ENCODE measurements around the gene CHCHD3.

DNA sequence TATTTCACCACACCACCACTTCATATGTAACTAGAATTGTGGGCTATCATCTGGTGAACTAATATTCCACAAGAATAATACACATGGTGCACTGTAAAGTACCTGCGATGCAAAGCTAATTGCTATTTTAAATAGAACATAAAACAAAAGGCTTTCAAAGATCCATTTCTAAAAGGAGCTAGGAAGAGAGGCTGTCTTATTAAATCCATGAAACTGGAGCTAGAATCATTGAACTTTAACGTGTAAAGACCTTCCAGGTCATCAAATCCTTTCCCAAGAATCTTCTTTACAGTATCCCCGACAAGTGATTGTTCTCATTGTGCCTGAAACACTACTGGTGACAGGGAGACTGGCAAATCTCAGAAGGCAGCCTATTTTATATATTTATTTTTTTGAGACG lies 224.9 kb downstream of the CHCHD3 start:
- TF ChIP-seq, protein P1, sequence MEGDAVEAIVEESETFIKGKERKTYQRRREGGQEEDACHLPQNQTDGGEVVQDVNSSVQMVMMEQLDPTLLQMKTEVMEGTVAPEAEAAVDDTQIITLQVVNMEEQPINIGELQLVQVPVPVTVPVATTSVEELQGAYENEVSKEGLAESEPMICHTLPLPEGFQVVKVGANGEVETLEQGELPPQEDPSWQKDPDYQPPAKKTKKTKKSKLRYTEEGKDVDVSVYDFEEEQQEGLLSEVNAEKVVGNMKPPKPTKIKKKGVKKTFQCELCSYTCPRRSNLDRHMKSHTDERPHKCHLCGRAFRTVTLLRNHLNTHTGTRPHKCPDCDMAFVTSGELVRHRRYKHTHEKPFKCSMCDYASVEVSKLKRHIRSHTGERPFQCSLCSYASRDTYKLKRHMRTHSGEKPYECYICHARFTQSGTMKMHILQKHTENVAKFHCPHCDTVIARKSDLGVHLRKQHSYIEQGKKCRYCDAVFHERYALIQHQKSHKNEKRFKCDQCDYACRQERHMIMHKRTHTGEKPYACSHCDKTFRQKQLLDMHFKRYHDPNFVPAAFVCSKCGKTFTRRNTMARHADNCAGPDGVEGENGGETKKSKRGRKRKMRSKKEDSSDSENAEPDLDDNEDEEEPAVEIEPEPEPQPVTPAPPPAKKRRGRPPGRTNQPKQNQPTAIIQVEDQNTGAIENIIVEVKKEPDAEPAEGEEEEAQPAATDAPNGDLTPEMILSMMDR (conservative IDR thresholded peaks at IDR 0.05; ENCODE audit: low read length), result no peak
- no peak for TF ChIP-seq EZH2phosphoT487 (IDR thresholded peaks at IDR 0.05; ENCODE audit: borderline replicate concordance, low read depth, low read length)
